Stimulated activated CD4-positive, alpha-beta T cell treated with anti-CD3 and anti-CD28 coated beads, Interleukin-12 subunit alpha, Interleukin-12 subunit beta, amount 100 ng/mL, for 24 hours (primary cell): ENCODE data around the gene PES1.
"Not testable (repeated sequence)": the region's sequence is repeated elsewhere in the genome, so short reads cannot be mapped to it uniquely, and the experiment has no call there.

ENCODE experiments used
- DNase-seq, 2 experiments: peaks; one replicate each; pipeline ENCODE4 v3.0.0-alpha.2; 2020; ENCODE audit warnings: low read depth in 2 of 2

PES1 gene

DNA sequence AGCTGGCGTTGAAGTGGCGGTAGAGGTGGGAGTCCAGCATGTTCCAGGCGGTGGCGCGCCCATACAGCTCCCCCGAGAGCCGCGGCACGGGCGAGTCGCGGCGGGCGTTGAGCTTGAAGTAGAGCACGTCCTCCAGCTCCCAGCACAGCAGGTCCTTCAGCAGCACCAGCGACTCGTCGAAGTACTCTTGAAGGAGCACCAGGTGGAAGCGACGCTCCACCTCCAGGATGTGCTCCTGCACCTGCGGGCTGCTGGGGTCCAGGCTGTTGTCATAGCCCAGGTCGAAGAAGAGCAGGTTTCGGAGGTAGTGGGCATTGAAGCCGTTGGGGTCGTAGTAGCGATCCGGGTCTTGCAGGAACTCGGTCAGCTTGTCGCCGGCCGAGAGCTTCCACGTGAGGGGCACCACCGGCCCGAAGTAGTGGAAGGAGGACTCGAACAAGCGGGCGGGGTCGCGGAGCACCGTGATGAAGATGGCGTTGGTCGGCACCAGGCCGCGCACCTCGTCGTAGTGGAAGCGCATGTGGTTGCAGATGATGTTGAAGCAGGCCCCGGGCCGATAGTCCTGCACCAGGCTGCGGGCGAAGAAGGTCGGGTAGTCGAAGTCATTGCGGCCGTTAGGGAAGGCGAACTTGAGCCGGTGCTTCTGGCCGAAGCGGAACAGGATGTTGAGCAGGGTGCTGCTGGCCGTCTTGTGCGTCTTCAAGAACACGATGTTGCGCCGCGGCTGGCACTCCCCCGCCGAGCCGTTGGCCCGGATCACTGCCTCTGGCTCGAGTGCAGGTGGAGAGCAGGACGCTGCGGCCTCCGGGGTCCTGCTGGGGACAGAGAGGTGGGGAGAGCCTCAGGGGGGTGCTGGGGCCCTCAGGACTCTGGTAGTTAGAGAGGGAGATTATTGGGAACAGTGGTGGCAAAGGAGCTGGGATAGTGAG is 36.2 kb downstream of the PES1 start:
- DNase-seq = no peak

DNA sequence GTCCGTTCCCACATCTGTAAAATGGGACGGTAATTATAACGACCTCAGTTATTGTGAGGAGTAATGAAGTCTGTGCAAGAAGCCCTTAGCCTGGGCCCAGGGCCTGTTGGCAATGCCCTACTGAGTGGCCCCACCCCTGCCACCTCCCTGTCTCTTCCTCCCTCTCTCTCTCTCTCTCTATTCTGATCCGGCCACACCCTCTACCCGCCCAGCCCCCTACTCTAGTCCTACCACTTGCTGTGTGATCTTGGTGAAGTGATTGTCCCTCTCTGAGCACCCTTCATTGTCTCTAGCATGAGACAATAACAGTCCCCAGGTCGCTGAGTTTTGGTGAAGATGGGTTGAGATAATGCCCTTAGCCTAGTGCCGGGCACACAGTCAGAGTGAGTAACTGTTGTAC is 37.7 kb downstream of the PES1 start:
- DNase-seq = no peak

DNA sequence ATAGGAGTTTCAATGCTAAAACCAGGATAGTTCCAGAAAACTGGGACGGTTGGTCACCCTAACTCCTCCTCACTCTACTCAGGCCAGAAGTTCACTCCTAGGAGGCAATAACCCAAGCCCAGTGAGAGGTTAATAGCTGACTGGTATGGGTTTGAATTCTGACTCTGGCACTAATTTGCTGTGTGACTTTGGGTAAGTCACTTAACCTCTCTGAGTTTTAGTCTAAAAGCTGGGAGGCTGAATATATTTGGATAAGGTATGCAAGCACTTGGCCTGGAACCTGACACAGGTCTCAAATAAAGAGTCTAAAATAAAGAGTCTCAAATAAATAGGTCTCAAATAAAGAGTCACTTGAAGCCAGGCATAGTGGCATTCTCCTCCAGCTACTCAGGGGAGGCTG is 39.0 kb downstream of the PES1 start:
- no peak for DNase-seq

DNA sequence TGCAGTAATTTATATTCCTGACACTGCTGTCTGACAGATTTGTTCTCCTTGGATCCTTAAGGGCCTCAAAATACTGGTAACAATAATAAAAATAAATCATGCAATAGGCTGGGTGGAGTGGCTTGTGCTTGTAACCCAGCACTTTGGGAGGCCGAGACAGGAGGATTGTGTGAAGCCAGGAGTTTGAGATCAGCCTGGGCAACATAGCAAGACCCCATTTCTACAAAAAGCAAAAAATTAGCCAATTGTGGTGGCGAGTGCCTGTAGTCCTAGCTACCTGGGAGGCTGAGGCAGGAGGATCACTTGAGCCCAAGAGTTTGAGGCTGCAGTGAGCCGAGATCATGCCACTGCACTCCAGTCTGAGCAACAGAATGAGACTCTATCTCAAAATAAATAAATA is 39.9 kb downstream of the PES1 start:
- not testable (repeated sequence) for DNase-seq

DNA sequence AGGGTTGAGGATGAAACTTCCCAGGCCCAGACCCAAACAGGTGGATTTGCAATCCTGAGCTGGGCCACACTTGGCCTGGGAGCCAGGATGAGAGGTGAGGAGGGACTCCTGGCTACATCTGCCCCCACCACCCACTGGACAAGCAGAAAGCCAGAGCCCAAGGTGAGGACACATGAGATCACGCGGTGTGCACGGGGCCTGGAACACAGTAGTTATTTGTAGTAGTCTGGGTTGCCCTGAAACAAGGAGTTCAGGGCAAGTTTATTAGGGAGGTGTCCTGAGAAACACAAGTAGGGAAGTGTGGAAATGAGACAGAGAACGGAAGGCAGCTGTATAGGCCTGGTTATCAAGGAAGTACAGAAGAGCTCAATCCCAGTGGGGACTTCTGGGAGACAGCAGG is 44.5 kb downstream of the PES1 start:
- DNase-seq = no peak

DNA sequence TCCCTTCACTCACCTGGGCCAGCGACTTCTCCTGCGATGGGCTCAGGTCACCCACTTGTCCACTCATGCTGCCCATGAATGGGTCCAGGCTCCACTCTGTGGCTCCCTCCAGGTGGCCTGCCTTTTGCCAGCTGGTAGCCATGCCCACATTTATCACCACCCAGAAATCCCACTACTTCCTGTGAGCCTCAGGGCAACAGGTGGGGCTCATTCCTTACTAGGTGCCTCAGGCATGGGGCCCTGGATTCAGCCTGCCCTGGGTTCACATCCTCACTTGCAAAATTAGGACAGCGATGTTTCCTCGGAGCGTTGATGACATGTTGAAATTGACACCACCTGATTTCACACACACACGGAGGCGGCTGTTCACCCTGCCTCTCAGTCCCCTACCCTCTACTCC is 45.1 kb downstream of the PES1 start, which contains the start of gene SEC14L6:
Gene SEC14L6, minus strand, starts transcription at position 126 of the 400 bp plus-strand sequence. Its CDS starts 59 bp downstream, at position 67.
- DNase-seq = no peak

DNA sequence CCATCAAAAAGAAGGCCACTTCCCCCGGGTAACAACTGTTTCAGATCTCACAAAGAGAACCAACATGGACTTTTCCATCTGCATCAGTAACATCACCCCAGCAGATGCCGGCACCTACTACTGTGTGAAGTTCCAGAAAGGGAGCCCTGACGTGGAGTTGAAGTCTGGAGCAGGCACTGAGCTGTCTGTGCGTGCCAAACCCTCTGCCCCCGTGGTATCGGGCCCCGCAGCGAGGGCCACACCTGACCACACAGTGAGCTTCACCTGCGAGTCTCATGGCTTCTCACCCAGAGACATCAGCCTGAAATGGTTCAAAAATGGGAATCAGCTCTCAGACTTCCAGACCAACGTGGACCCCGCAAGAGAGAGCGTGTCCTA is 48.9 kb downstream of the PES1 start:
- no peak for DNase-seq

DNA sequence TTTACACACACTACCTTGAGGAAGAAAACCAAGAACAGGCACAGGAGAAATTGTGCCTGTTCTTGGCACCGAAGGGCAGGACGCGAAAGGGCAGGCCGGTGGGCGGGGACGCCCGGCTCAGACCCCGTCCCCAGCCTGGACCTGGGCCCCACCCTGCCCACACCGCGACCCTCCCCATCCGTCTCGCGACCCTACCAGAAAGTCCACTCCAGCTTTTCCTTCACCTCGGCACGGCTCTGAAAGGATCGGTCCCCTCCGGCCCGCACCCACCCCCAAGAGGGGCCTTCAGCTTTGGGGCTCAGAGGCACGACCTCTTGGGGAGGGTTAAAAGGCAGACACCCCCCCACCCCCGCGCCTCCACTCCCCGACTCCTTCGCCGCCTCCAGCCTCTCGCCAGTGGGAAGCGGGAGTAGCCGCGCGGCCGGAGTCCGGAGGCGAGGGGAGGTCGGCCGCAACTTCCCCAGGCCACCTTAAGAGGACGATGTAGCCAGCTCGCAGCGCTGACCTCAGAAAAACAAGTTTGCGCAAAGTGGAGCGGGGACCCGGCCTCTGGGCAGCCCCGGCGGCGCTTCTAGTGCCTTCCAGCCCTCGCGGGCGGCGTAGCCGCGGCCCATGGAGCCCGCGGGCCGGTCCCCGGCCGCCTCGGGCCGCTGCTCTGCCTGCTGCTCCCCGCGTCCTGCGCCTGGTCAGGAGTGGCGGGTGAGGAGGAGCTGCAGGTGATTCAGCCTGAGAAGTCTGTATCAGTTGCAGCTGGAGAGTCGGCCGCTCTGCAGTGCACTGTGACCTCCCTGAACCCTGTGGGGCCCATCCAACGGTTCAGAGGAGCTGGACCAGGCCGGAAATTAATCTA is 49.5 kb downstream of the PES1 start:
- no peak for DNase-seq

DNA sequence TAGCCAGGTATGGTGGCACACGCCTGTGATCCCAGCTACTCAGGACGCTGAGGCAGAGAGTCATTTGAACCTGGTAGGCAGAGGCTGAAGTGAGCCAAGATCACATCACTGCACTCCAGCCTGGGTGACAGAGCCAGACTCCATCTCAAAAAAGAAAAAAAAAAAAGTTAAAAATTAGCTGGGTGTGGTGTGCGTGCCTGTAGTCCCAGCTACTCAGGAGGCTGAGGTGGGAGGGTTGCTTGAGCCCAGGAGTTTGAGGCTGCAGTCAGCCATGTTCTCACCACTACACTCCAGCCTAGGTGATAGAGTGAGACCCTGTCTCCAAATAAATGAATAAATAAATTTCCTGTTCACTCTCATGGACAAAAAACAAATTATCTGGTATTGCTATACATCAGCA is 50.2 kb downstream of the PES1 start:
- DNase-seq = not testable (repeated sequence)

DNA sequence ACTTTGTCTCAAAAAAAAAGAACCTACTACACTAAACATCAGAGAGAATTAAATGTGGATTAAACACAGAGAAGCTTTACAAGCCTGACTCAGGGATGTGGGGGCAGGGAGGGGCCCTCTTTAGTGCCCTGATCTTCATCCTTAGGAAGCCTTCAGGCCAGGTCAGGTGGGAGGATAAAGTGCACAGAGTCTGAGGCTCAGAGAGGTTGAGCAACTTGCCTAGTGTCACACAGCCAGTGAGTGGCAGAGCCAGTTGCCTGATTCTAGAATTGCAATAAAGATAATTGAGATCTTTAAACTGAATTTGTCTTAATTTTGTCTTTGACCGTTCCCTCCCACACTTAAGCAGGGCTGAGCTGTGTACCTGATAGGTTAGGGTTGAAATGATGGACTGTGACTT is 52.3 kb downstream of the PES1 start:
- no peak for DNase-seq

DNA sequence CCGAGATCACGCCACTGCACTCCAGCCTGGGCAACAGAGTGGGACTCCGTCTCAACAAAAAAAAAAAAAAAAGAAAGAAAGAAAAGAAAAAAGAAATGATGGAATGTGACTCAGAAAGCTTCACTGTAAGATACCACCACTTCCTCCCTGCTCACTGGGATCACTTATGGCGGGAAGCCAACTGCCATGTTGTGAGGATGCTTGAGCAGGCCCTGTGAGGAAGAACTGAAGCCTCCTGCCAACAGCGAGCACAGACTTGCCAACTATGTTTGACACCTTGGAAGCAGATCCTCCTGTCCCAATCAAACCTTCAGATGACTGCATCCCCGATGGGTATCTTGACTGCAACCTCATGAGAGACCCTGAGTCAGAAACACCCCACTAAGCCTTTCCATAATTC is 53.4 kb downstream of the PES1 start:
- DNase-seq = no peak

DNA sequence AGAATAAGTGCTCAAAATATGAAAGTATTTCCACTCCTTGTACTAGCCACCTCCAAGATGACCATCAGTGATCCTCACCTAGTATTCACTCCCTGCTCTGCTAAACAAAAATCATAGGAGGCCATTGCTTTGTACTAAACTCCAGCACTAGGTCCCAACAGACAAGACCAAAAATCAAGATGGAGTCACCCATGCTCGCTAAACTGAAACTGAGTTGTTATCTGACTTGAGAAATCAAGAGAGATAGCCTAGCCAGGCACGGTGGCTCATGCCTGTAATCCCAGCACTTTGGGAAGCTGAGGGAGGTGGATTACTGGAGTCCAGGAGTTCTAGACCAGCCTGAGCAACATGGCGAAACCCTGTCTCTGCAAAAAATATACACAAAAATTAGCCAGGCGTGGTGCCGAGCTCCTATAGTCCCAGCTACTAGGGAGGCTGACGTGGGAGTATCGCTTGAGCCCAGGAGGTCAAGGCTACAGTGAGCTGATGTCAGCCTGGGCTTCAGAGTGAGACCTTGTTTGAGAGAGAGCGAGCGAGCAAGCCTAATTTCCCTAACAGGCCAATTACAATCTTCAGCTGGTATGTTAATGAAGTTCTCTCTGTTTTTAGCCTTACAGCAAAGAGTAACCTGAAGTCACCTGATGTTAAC is 54.5 kb downstream of the PES1 start:
- DNase-seq = no peak

DNA sequence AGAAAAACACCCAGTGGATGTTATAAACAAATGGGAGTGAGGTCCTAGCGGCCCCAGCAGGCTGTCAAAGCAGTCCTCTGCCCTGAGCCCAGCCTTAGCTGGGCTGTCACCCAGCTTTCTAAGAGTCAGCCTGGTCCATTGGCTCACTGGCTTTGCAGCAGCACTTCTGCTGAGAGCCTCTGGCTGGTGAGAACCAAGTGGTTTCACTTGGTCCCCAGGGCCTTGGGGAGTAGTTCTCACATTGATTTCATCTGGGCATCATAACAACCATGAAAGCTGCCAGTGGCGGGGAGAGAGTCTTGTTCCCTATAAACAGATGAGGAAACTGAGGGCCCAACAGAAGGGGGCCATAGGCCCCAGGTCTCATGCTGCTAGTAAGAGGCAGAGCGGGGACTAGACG is 56.5 kb downstream of the PES1 start:
- no peak for DNase-seq

DNA sequence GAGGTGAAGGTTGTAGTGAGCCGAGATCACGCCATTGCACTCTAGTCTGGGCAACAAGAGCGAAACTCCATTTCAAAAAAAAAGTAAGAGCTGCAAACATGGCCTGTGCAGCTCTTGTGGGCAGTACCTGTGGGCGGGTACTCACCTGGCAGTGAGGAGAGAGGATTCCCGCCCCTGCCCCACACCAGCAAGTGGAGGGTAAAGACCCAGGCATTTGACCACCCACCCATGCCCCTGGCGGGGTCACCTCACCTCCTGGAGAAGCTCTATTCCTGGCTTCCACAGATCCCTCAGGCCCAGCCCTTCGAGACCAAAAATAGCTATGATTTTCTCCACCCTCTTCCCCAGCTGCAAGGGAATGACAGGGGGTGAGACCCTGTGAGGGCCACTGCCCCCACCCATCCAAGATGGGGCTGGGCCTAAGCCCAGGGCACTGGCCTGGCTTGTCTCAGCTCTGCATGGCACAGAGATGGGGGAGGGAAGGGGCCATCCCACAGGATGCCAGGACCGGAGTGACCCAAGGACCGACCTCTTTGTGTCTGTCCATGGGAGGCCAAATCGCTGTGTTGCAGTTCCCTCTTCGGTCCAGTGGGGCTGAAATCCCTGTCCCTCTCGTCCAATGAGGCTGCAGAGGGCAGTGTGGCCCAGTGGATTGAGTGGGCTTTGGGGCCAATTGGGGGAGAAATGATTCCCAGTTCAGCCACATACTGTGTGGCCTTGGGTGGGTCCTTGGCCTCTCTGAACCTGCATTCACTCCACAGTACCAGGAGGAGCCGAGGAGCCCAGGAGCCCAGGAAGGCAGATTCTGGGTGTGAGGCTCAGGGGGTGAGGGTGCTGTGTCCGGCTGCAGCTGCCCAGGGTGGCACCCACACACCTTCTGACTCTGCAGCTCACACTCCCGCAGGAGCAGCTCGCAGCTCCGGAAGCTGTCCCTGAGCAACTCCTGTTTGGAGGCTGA is 59.8 kb downstream of the PES1 start:
- no peak for DNase-seq

DNA sequence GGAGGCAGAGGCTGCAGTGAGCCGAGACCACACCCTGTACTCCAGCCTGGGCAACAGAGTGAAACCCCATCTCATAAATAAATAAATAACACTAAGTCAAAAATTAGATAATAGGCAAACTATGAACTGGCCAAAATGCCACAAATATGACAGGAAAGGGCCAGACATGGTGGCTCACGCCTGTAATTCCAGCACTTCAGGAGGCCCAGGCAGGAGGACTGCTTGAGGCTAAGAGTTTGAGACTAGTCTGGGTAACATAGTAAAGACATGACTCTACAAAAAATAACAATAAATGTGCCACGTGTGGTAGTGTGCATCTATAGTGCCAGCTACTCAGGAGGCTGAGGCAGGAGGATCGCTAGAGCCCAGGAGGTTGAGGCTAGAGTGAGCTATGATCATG is 65.1 kb downstream of the PES1 start:
- DNase-seq = no peak
